HAP-1 (cell line): Measurements from ENCODE around the gene RGS6.

Source experiments
- DNase-seq, 2 experiments: peaks; one replicate each; pipeline ENCODE4 v3.0.0-alpha.2; 2016 to 2020; ENCODE audit warnings: low spot score in 2 of 2
- H3K27me3 ChIP-seq: fragments of 250-450 bp; sonication (Bioruptor Pico); 2 replicates; pipeline ENCODE4 v1.5.1; 2020; ENCODE audit warnings: low read depth, mild to moderate bottlenecking, moderate library complexity
- H3K36me3 ChIP-seq: fragments of 250-450 bp; sonication (Bioruptor Pico); replicated peaks from 2 replicates; pipeline ENCODE4 v1.5.1; 2020; ENCODE audit warnings: mild to moderate bottlenecking
- H3K4me1 ChIP-seq: fragments of 250-450 bp; sonication (Bioruptor Pico); 2 replicates; pipeline ENCODE4 v1.5.1; 2020; ENCODE audit warnings: mild to moderate bottlenecking
- H3K4me3 ChIP-seq: fragments of 250-450 bp; sonication (Bioruptor Pico); 2 replicates; pipeline ENCODE4 v1.5.1; 2020; ENCODE audit warnings: mild to moderate bottlenecking, moderate library complexity
- H3K9me3 ChIP-seq: fragments of 250-450 bp; sonication (Bioruptor Pico); 2 replicates; pipeline ENCODE4 v1.5.1; 2020; ENCODE audit warnings: mild to moderate bottlenecking, moderate library complexity
- in situ Hi-C: fragments of 300-500 bp; cut with MboI; formaldehyde crosslinking; loops from 3 replicates; pipeline ENCODE4 v1.14.3; 2020; ENCODE audit warnings: low sequenced_read_pairs, inconsistent platforms, mixed read lengths

RGS6 gene

GRCh38 chr14:72401632-72402376 is 469.6 kb downstream of the RGS6 start:
- DNase-seq = no peak
- Histone ChIP-seq H3K36me3 (no peaks in the 10 kb centered on the region), H3K4me1 (no peaks in the 10 kb centered on the region), H3K27me3 (no peaks in the 10 kb centered on the region), H3K4me3 (no peak overlapping the region), H3K9me3 (no peaks in the 10 kb centered on the region)
- in situ Hi-C loops = no loop called here

GRCh38 chr14:72402377-72402772 is 470.1 kb downstream of the RGS6 start:
- H3K4me1 ChIP-seq = no peaks in the 10 kb centered on the region
- no peaks in the 10 kb centered on the region for H3K36me3 ChIP-seq
- DNase-seq = no peak
- no peak overlapping the region for H3K4me3 ChIP-seq
- H3K9me3 ChIP-seq = no peaks in the 10 kb centered on the region
- H3K27me3 ChIP-seq = no peaks in the 10 kb centered on the region
- in situ Hi-C loops = no loop called here

- DNase-seq = no peak
- no peaks in the 10 kb centered on the region for H3K36me3 ChIP-seq
- H3K9me3 ChIP-seq = no peaks in the 10 kb centered on the region
- H3K4me1 ChIP-seq = no peaks in the 10 kb centered on the region
- no peaks in the 10 kb centered on the region for H3K27me3 ChIP-seq
- in situ Hi-C loops = no loop called here
- no peak overlapping the region for H3K4me3 ChIP-seq
Measured at GRCh38 chr14:72404106-72404774, 472.0 kb downstream of the RGS6 start.

- Histone ChIP-seq H3K27me3 (no peaks in the 10 kb centered on the region), H3K9me3 (no peaks in the 10 kb centered on the region), H3K36me3 (no peaks in the 10 kb centered on the region), H3K4me1 (no peaks in the 10 kb centered on the region), H3K4me3 (no peak overlapping the region)
- in situ Hi-C loops = no loop called here
- no peak for DNase-seq
Measured at GRCh38 chr14:72404998-72405397, 472.8 kb downstream of the RGS6 start.

- no peaks in the 10 kb centered on the region for H3K27me3 ChIP-seq
- in situ Hi-C loops = no loop called here
Measured at GRCh38 chr14:72408020-72408419, 475.8 kb downstream of the RGS6 start.

GRCh38 chr14:72409047-72409446 is 476.8 kb downstream of the RGS6 start:
- Histone ChIP-seq H3K27me3 (no peaks in the 10 kb centered on the region), H3K4me1 (no peaks in the 10 kb centered on the region), H3K36me3 (no peaks in the 10 kb centered on the region), H3K4me3 (no peak overlapping the region), H3K9me3 (no peaks in the 10 kb centered on the region)
- DNase-seq = no peak
- in situ Hi-C loops = no loop called here

More at GRCh38 chr14:72408020-72408419, 475.8 kb downstream of the RGS6 start:
- DNase-seq = no peak
- H3K9me3 ChIP-seq = no peaks in the 10 kb centered on the region
- H3K4me1 ChIP-seq = no peaks in the 10 kb centered on the region
- H3K4me3 ChIP-seq = no peak overlapping the region
- no peaks in the 10 kb centered on the region for H3K36me3 ChIP-seq

GRCh38 chr14:72416081-72416849 is 484.0 kb downstream of the RGS6 start:
- no peak for DNase-seq
- Histone ChIP-seq H3K4me3 (no peak overlapping the region), H3K36me3 (no peaks in the 10 kb centered on the region), H3K27me3 (no peaks in the 10 kb centered on the region), H3K4me1 (no peaks in the 10 kb centered on the region), H3K9me3 (no peaks in the 10 kb centered on the region)
- in situ Hi-C loops = no loop called here

- DNase-seq = no peak
- in situ Hi-C loops = no loop called here
- H3K27me3 ChIP-seq = no peaks in the 10 kb centered on the region
Measured at GRCh38 chr14:72416892-72417291, 484.7 kb downstream of the RGS6 start.

GRCh38 chr14:72418806-72419205 is 486.6 kb downstream of the RGS6 start:
- no peak for DNase-seq
- in situ Hi-C loops = no loop called here
- no peaks in the 10 kb centered on the region for H3K36me3 ChIP-seq
- H3K4me3 ChIP-seq = no peak overlapping the region
- no peaks in the 10 kb centered on the region for H3K4me1 ChIP-seq
- no peaks in the 10 kb centered on the region for H3K9me3 ChIP-seq
- H3K27me3 ChIP-seq = no peaks in the 10 kb centered on the region

More at GRCh38 chr14:72416892-72417291, 484.7 kb downstream of the RGS6 start:
- H3K4me3 ChIP-seq = no peak overlapping the region
- no peaks in the 10 kb centered on the region for H3K36me3 ChIP-seq
- no peaks in the 10 kb centered on the region for H3K9me3 ChIP-seq
- no peaks in the 10 kb centered on the region for H3K4me1 ChIP-seq

GRCh38 chr14:72419226-72419775 is 487.1 kb downstream of the RGS6 start:
- Histone ChIP-seq H3K36me3 (no peaks in the 10 kb centered on the region), H3K4me3 (no peak overlapping the region), H3K9me3 (no peaks in the 10 kb centered on the region), H3K27me3 (no peaks in the 10 kb centered on the region), H3K4me1 (no peaks in the 10 kb centered on the region)
- in situ Hi-C loops = no loop called here
- DNase-seq = no peak

- DNase-seq = peak; percentile 41 to 91
- in situ Hi-C loops = no loop called here
- no peaks in the 10 kb centered on the region for H3K4me1 ChIP-seq
Measured at GRCh38 chr14:72420749-72421474, 488.7 kb downstream of the RGS6 start.

GRCh38 chr14:72423957-72424356 is 491.7 kb downstream of the RGS6 start:
- in situ Hi-C loops = no loop called here
- H3K36me3 ChIP-seq = no peaks in the 10 kb centered on the region

More at GRCh38 chr14:72420749-72421474, 488.7 kb downstream of the RGS6 start:
- no peak overlapping the region for H3K4me3 ChIP-seq
- no peaks in the 10 kb centered on the region for H3K9me3 ChIP-seq
- no peaks in the 10 kb centered on the region for H3K27me3 ChIP-seq
- H3K36me3 ChIP-seq = no peaks in the 10 kb centered on the region

GRCh38 chr14:72430457-72430856 is 498.2 kb downstream of the RGS6 start:
- in situ Hi-C loops = no loop called here
- Histone ChIP-seq H3K27me3 (no peaks in the 10 kb centered on the region), H3K9me3 (no peaks in the 10 kb centered on the region), H3K4me1 (no peaks in the 10 kb centered on the region), H3K36me3 (no peaks in the 10 kb centered on the region), H3K4me3 (no peak overlapping the region)
- no peak for DNase-seq

More at GRCh38 chr14:72423957-72424356, 491.7 kb downstream of the RGS6 start:
- Histone ChIP-seq H3K4me1 (no peaks in the 10 kb centered on the region), H3K4me3 (no peak overlapping the region), H3K27me3 (no peaks in the 10 kb centered on the region), H3K9me3 (no peaks in the 10 kb centered on the region)
- DNase-seq = no peak
